Measurements from ENCODE around the gene C1orf87.

Gene C1orf87

GRCh38 chr1:60102267-60103061 lies 28.9 kb upstream of the C1orf87 start:
- H3K4me1 ChIP-seq (ENCODE audit: control insufficient read depth in 2 of 2, insufficient read depth in 2 of 2, low read length in 2 of 2) = no peaks in the 10 kb centered on the region
- no peak overlapping the region for H3K4me3 ChIP-seq (ENCODE audit: low read length in 2 of 2)
- no peaks in the 10 kb centered on the region for H3K27me3 ChIP-seq (ENCODE audit: control insufficient read depth in 2 of 2, insufficient read depth in 2 of 2, low read length in 2 of 2)
- no peak overlapping the region for H3K9ac ChIP-seq (ENCODE audit: low read depth in 1 of 2, low read length in 2 of 2)
- H3K9me3 ChIP-seq (ENCODE audit: control insufficient read depth in 2 of 2, low read length in 2 of 2) = no peaks in the 10 kb centered on the region
- no peaks in the 10 kb centered on the region for H3K36me3 ChIP-seq (ENCODE audit: control insufficient read depth in 2 of 2, insufficient read depth in 2 of 2, low read length in 2 of 2)
- H3K27ac ChIP-seq (ENCODE audit: low read depth in 2 of 2, low read length in 2 of 2) = no peak overlapping the region

- Histone ChIP-seq H3K4me1 (ENCODE audit: control insufficient read depth in 2 of 2, insufficient read depth in 2 of 2, low read length in 2 of 2) (no peaks in the 10 kb centered on the region), H3K9me3 (ENCODE audit: control insufficient read depth in 2 of 2, low read length in 2 of 2) (no peaks in the 10 kb centered on the region), H3K27me3 (ENCODE audit: control insufficient read depth in 2 of 2, insufficient read depth in 2 of 2, low read length in 2 of 2) (no peaks in the 10 kb centered on the region), H3K4me3 (ENCODE audit: low read length in 2 of 2) (no peak overlapping the region), H3K9ac (ENCODE audit: low read depth in 1 of 2, low read length in 2 of 2) (no peak overlapping the region), H3K36me3 (ENCODE audit: control insufficient read depth in 2 of 2, insufficient read depth in 2 of 2, low read length in 2 of 2) (no peaks in the 10 kb centered on the region), H3K27ac (ENCODE audit: low read depth in 2 of 2, low read length in 2 of 2) (no peak overlapping the region)
Observed at GRCh38 chr1:60101516-60101915, 27.9 kb upstream of the C1orf87 start.

- Histone ChIP-seq H3K9me3 (ENCODE audit: control insufficient read depth in 2 of 2, low read length in 2 of 2) (no peaks in the 10 kb centered on the region), H3K4me1 (ENCODE audit: control insufficient read depth in 2 of 2, insufficient read depth in 2 of 2, low read length in 2 of 2) (no peaks in the 10 kb centered on the region), H3K4me3 (ENCODE audit: low read length in 2 of 2) (no peak overlapping the region), H3K9ac (ENCODE audit: low read depth in 1 of 2, low read length in 2 of 2) (no peak overlapping the region), H3K36me3 (ENCODE audit: control insufficient read depth in 2 of 2, insufficient read depth in 2 of 2, low read length in 2 of 2) (no peaks in the 10 kb centered on the region), H3K27ac (ENCODE audit: low read depth in 2 of 2, low read length in 2 of 2) (no peak overlapping the region), H3K27me3 (ENCODE audit: control insufficient read depth in 2 of 2, insufficient read depth in 2 of 2, low read length in 2 of 2) (no peaks in the 10 kb centered on the region)
Observed at GRCh38 chr1:60091195-60091715, 17.7 kb upstream of the C1orf87 start.

- Histone ChIP-seq H3K36me3 (ENCODE audit: control insufficient read depth in 2 of 2, insufficient read depth in 2 of 2, low read length in 2 of 2) (no peaks in the 10 kb centered on the region), H3K27ac (ENCODE audit: low read depth in 2 of 2, low read length in 2 of 2) (no peak overlapping the region), H3K4me1 (ENCODE audit: control insufficient read depth in 2 of 2, insufficient read depth in 2 of 2, low read length in 2 of 2) (no peaks in the 10 kb centered on the region), H3K9ac (ENCODE audit: low read depth in 1 of 2, low read length in 2 of 2) (no peak overlapping the region), H3K27me3 (ENCODE audit: control insufficient read depth in 2 of 2, insufficient read depth in 2 of 2, low read length in 2 of 2) (no peaks in the 10 kb centered on the region), H3K4me3 (ENCODE audit: low read length in 2 of 2) (no peak overlapping the region), H3K9me3 (ENCODE audit: control insufficient read depth in 2 of 2, low read length in 2 of 2) (no peaks in the 10 kb centered on the region)
Observed at GRCh38 chr1:60090655-60091054, 17.1 kb upstream of the C1orf87 start.

- Histone ChIP-seq H3K27me3 (ENCODE audit: control insufficient read depth in 2 of 2, insufficient read depth in 2 of 2, low read length in 2 of 2) (no peaks in the 10 kb centered on the region), H3K27ac (ENCODE audit: low read depth in 2 of 2, low read length in 2 of 2) (no peak overlapping the region), H3K9ac (ENCODE audit: low read depth in 1 of 2, low read length in 2 of 2) (no peak overlapping the region), H3K4me1 (ENCODE audit: control insufficient read depth in 2 of 2, insufficient read depth in 2 of 2, low read length in 2 of 2) (no peaks in the 10 kb centered on the region), H3K9me3 (ENCODE audit: control insufficient read depth in 2 of 2, low read length in 2 of 2) (no peaks in the 10 kb centered on the region), H3K4me3 (ENCODE audit: low read length in 2 of 2) (no peak overlapping the region), H3K36me3 (ENCODE audit: control insufficient read depth in 2 of 2, insufficient read depth in 2 of 2, low read length in 2 of 2) (no peaks in the 10 kb centered on the region)
Observed at GRCh38 chr1:60088620-60089155, 15.1 kb upstream of the C1orf87 start.

GRCh38 chr1:60087681-60088080 lies 14.1 kb upstream of the C1orf87 start:
- Histone ChIP-seq H3K4me1 (ENCODE audit: control insufficient read depth in 2 of 2, insufficient read depth in 2 of 2, low read length in 2 of 2) (no peaks in the 10 kb centered on the region), H3K4me3 (ENCODE audit: low read length in 2 of 2) (no peak overlapping the region), H3K27me3 (ENCODE audit: control insufficient read depth in 2 of 2, insufficient read depth in 2 of 2, low read length in 2 of 2) (no peaks in the 10 kb centered on the region), H3K36me3 (ENCODE audit: control insufficient read depth in 2 of 2, insufficient read depth in 2 of 2, low read length in 2 of 2) (no peaks in the 10 kb centered on the region), H3K9me3 (ENCODE audit: control insufficient read depth in 2 of 2, low read length in 2 of 2) (no peaks in the 10 kb centered on the region), H3K9ac (ENCODE audit: low read depth in 1 of 2, low read length in 2 of 2) (no peak overlapping the region), H3K27ac (ENCODE audit: low read depth in 2 of 2, low read length in 2 of 2) (no peak overlapping the region)

GRCh38 chr1:60078182-60078581 lies 4.6 kb upstream of the C1orf87 start:
- Histone ChIP-seq H3K4me3 (ENCODE audit: low read length in 2 of 2) (no peak overlapping the region), H3K9me3 (ENCODE audit: control insufficient read depth in 2 of 2, low read length in 2 of 2) (no peaks in the 10 kb centered on the region), H3K36me3 (ENCODE audit: control insufficient read depth in 2 of 2, insufficient read depth in 2 of 2, low read length in 2 of 2) (no peaks in the 10 kb centered on the region), H3K9ac (ENCODE audit: low read depth in 1 of 2, low read length in 2 of 2) (no peak overlapping the region), H3K27ac (ENCODE audit: low read depth in 2 of 2, low read length in 2 of 2) (no peak overlapping the region), H3K4me1 (ENCODE audit: control insufficient read depth in 2 of 2, insufficient read depth in 2 of 2, low read length in 2 of 2) (peaks cover 0 to 3% of the 10 kb centered on the region in 2 donors), H3K27me3 (ENCODE audit: control insufficient read depth in 2 of 2, insufficient read depth in 2 of 2, low read length in 2 of 2) (peaks cover 0 to 4% of the 10 kb centered on the region in 2 donors)

GRCh38 chr1:60071296-60071695 lies 2.3 kb downstream of the C1orf87 start:
- H3K27ac ChIP-seq (ENCODE audit: low read depth in 2 of 2, low read length in 2 of 2) = no peak overlapping the region
- peaks cover 0 to 3% of the 10 kb centered on the region in 2 donors for H3K4me1 ChIP-seq (ENCODE audit: control insufficient read depth in 2 of 2, insufficient read depth in 2 of 2, low read length in 2 of 2)
- H3K4me3 ChIP-seq (ENCODE audit: low read length in 2 of 2) = no peak overlapping the region
- H3K27me3 ChIP-seq (ENCODE audit: control insufficient read depth in 2 of 2, insufficient read depth in 2 of 2, low read length in 2 of 2) = peaks cover 0 to 4% of the 10 kb centered on the region in 2 donors
- H3K9ac ChIP-seq (ENCODE audit: low read depth in 1 of 2, low read length in 2 of 2) = no peak overlapping the region
- no peaks in the 10 kb centered on the region for H3K9me3 ChIP-seq (ENCODE audit: control insufficient read depth in 2 of 2, low read length in 2 of 2)
- H3K36me3 ChIP-seq (ENCODE audit: control insufficient read depth in 2 of 2, insufficient read depth in 2 of 2, low read length in 2 of 2) = no peaks in the 10 kb centered on the region

GRCh38 chr1:60069691-60070090 lies 3.9 kb downstream of the C1orf87 start:
- H3K27ac ChIP-seq (ENCODE audit: low read depth in 2 of 2, low read length in 2 of 2) = no peak overlapping the region
- no peak overlapping the region for H3K4me3 ChIP-seq (ENCODE audit: low read length in 2 of 2)
- H3K9ac ChIP-seq (ENCODE audit: low read depth in 1 of 2, low read length in 2 of 2) = no peak overlapping the region
- peaks cover 0 to 3% of the 10 kb centered on the region in 2 donors for H3K4me1 ChIP-seq (ENCODE audit: control insufficient read depth in 2 of 2, insufficient read depth in 2 of 2, low read length in 2 of 2)
- no peaks in the 10 kb centered on the region for H3K9me3 ChIP-seq (ENCODE audit: control insufficient read depth in 2 of 2, low read length in 2 of 2)
- H3K27me3 ChIP-seq (ENCODE audit: control insufficient read depth in 2 of 2, insufficient read depth in 2 of 2, low read length in 2 of 2) = no peaks in the 10 kb centered on the region
- no peaks in the 10 kb centered on the region for H3K36me3 ChIP-seq (ENCODE audit: control insufficient read depth in 2 of 2, insufficient read depth in 2 of 2, low read length in 2 of 2)

GRCh38 chr1:60068393-60069045 lies 5.1 kb downstream of the C1orf87 start:
- Histone ChIP-seq H3K36me3 (ENCODE audit: control insufficient read depth in 2 of 2, insufficient read depth in 2 of 2, low read length in 2 of 2) (no peaks in the 10 kb centered on the region), H3K4me3 (ENCODE audit: low read length in 2 of 2) (no peak overlapping the region), H3K9ac (ENCODE audit: low read depth in 1 of 2, low read length in 2 of 2) (no peak overlapping the region), H3K9me3 (ENCODE audit: control insufficient read depth in 2 of 2, low read length in 2 of 2) (no peaks in the 10 kb centered on the region), H3K27ac (ENCODE audit: low read depth in 2 of 2, low read length in 2 of 2) (no peak overlapping the region), H3K27me3 (ENCODE audit: control insufficient read depth in 2 of 2, insufficient read depth in 2 of 2, low read length in 2 of 2) (no peaks in the 10 kb centered on the region), H3K4me1 (ENCODE audit: control insufficient read depth in 2 of 2, insufficient read depth in 2 of 2, low read length in 2 of 2) (no peaks in the 10 kb centered on the region)
